H1 (cell line): ENCODE data around the gene CLDN7. TPM values are rescaled to one million over a fixed set of nuclear protein-coding genes. Genes with fewer than 3 reads are reported as not detected.

Source experiments
- CTCF ChIA-PET: fragments of 300-600 bp; sonication (Branson Sonifier 250); formaldehyde crosslinking; loops from one replicate; lab custom pipeline; 2021; ENCODE audit not compliant: partially characterized antibody; lab: Charles Lee
- POLR2A ChIA-PET: fragments of 300-600 bp; sonication (Branson Sonifier 250); formaldehyde crosslinking; loops from one replicate; lab custom pipeline; 2021; ENCODE audit warnings: inconsistent platforms; ENCODE audit not compliant: partially characterized antibody; lab: Charles Lee
- DNase-seq, 2 experiments: peaks; one replicate each; pipeline versions ENCODE4 v3.0.0 to v3.0.0-alpha.2; 2010 to 2022; ENCODE audit warnings: low spot score in 2 of 2, low read depth in 1 of 2, mixed read lengths in 1 of 2
- FAIRE-seq: peaks from 2 replicates; lab custom pipeline; 2011; peaks lifted over from hg19 to GRCh38; lab: Jason Lieb, UNC
- H2AFZ ChIP-seq: 2 replicates; pipeline ENCODE4 v1.8.1; 2012; ENCODE audit warnings: low read length, inconsistent platforms
- H2AK5ac ChIP-seq: 2 replicates; pipeline ENCODE4 v1.6.1; 2013; ENCODE audit warnings: low read depth, low read length
- H2BK120ac ChIP-seq: replicated peaks from 2 replicates; pipeline ENCODE3; 2013; ENCODE audit warnings: low read depth, low read length, inconsistent platforms
- H2BK12ac ChIP-seq: 2 replicates; pipeline ENCODE4 v1.6.1; 2013; ENCODE audit warnings: low read depth, low read length
- H2BK15ac ChIP-seq: 2 replicates; pipeline ENCODE4 v1.6.1; 2013; ENCODE audit warnings: low read length
- H2BK20ac ChIP-seq: 2 replicates; pipeline ENCODE4 v1.6.1; 2013; ENCODE audit warnings: low read length
- H2BK5ac ChIP-seq: 2 replicates; pipeline ENCODE4 v1.6.1; 2013; ENCODE audit warnings: low read depth, low read length
- H3K14ac ChIP-seq: 2 replicates; pipeline ENCODE4 v1.6.1; 2013; ENCODE audit warnings: inconsistent platforms; ENCODE audit not compliant: insufficient read length
- H3K18ac ChIP-seq: 2 replicates; pipeline ENCODE4 v1.6.1; 2013; ENCODE audit warnings: low read length; ENCODE audit errors: extremely low read depth
- H3K23ac ChIP-seq: 2 replicates; pipeline ENCODE4 v1.6.1; 2013; ENCODE audit warnings: inconsistent platforms; ENCODE audit not compliant: insufficient read length
- H3K23me2 ChIP-seq: 2 replicates; pipeline ENCODE4 v1.6.1; 2013; ENCODE audit warnings: low read depth, low read length
- H3K27ac ChIP-seq: 2 replicates; pipeline ENCODE4 v1.6.1; 2011; ENCODE audit warnings: low read depth, low read length, inconsistent platforms
- H3K27me3 ChIP-seq, 4 experiments: replicated peaks in 1 of 4; 1 replicate in 1 of 4; 2 replicates in 3 of 4; pipeline versions ENCODE4 v1.6.1 to v1.8.1; 2011 to 2013; ENCODE audit warnings: low read length in 3 of 4, mild to moderate bottlenecking in 3 of 4, inconsistent platforms in 2 of 4, mixed read lengths in 2 of 4, moderate library complexity in 1 of 4; ENCODE audit not compliant: control insufficient read depth in 3 of 4, insufficient read depth in 3 of 4; ENCODE audit errors: extremely low read depth in 1 of 4
- H3K36me3 ChIP-seq, 4 experiments: 2 replicates each; pipeline versions ENCODE4 v1.6.1 to v1.8.1; 2011 to 2013; ENCODE audit warnings: mild to moderate bottlenecking in 4 of 4, low read length in 3 of 4, moderate library complexity in 2 of 4, control low read depth in 1 of 4, inconsistent platforms in 1 of 4; ENCODE audit not compliant: insufficient read depth in 4 of 4, control insufficient read depth in 2 of 4
- H3K4ac ChIP-seq: replicated peaks from 2 replicates; pipeline ENCODE3; 2013; ENCODE audit warnings: low read length, low read depth, mixed read lengths, inconsistent platforms; ENCODE audit not compliant: insufficient read length
- H3K4me1 ChIP-seq, 4 experiments: replicated peaks in 1 of 4; 1 replicate in 1 of 4; 2 replicates in 3 of 4; pipeline versions ENCODE4 v1.6.1 to v1.8.1; 2011 to 2013; ENCODE audit warnings: low read length in 3 of 4, inconsistent platforms in 2 of 4, mixed read lengths in 1 of 4; ENCODE audit not compliant: insufficient read depth in 4 of 4, control insufficient read depth in 3 of 4
- H3K4me2 ChIP-seq, 2 experiments: 2 replicates each; pipeline versions ENCODE4 v1.6.1 to v1.8.1; 2011 to 2013; ENCODE audit warnings: low read depth in 2 of 2, low read length in 2 of 2, control low read depth in 1 of 2, inconsistent platforms in 1 of 2, mild to moderate bottlenecking in 1 of 2; ENCODE audit not compliant: insufficient read depth in 1 of 2
- H3K4me3 ChIP-seq, 4 experiments: fragments of 200-600, 300-600 bp in 1 of 4; sonication (generic), shearing (Covaris generic), sonication (Bioruptor Twin) in 1 of 4; 2 replicates each; pipeline versions ENCODE4 v1.5.1 to v1.8.1; 2011 to 2016; ENCODE audit warnings: low read length in 4 of 4, low read depth in 3 of 4, control low read depth in 2 of 4, inconsistent platforms in 2 of 4, mild to moderate bottlenecking in 2 of 4, mixed read lengths in 1 of 4, moderate library complexity in 1 of 4; ENCODE audit not compliant: insufficient read depth in 2 of 4; ENCODE audit errors: extremely low read depth in 1 of 4
- H3K56ac ChIP-seq: replicated peaks from 2 replicates; pipeline ENCODE3; 2013; ENCODE audit warnings: low read depth, mild to moderate bottlenecking, mixed read lengths, low read length, inconsistent platforms; ENCODE audit not compliant: insufficient read length
- H3K79me1 ChIP-seq: 2 replicates; pipeline ENCODE4 v1.6.1; 2013; ENCODE audit warnings: low read depth, low read length, control low read depth
- H3K79me2 ChIP-seq, 2 experiments: 2 replicates each; pipeline versions ENCODE4 v1.6.1 to v1.8.1; 2012 to 2013; ENCODE audit warnings: low read length in 2 of 2, mild to moderate bottlenecking in 2 of 2, inconsistent platforms in 1 of 2; ENCODE audit not compliant: insufficient read depth in 2 of 2, control insufficient read depth in 1 of 2
- H3K9ac ChIP-seq, 4 experiments: replicated peaks in 1 of 4; 1 replicate in 1 of 4; 2 replicates in 3 of 4; pipeline versions ENCODE4 v1.6.1 to v1.8.1; 2011 to 2013; ENCODE audit warnings: low read depth in 3 of 4, low read length in 3 of 4, control low read depth in 2 of 4, mild to moderate bottlenecking in 2 of 4, moderate library complexity in 2 of 4, inconsistent platforms in 1 of 4; ENCODE audit errors: extremely low read depth in 1 of 4
- H3K9me3 ChIP-seq, 2 experiments: 2 replicates each; pipeline versions ENCODE4 v1.6.1 to v1.8.1; 2012 to 2013; ENCODE audit warnings: mild to moderate bottlenecking in 2 of 2, moderate library complexity in 2 of 2, control low read depth in 1 of 2, inconsistent platforms in 1 of 2, low read depth in 1 of 2, low read length in 1 of 2, mixed read lengths in 1 of 2; ENCODE audit not compliant: insufficient read depth in 2 of 2
- H4K20me1 ChIP-seq, 2 experiments: replicated peaks in 1 of 2; 2 replicates each; pipeline versions ENCODE3 to v1.8.1; 2011 to 2013; ENCODE audit warnings: inconsistent platforms in 2 of 2, low read length in 2 of 2, mild to moderate bottlenecking in 1 of 2; ENCODE audit not compliant: insufficient read depth in 2 of 2, control insufficient read depth in 1 of 2
- H4K5ac ChIP-seq: 2 replicates; pipeline ENCODE4 v1.6.1; 2013; ENCODE audit warnings: low read length, low read depth, mixed read lengths, inconsistent platforms; ENCODE audit not compliant: insufficient read length
- H4K8ac ChIP-seq: 2 replicates; pipeline ENCODE4 v1.8.0; 2013; ENCODE audit warnings: mild to moderate bottlenecking, moderate library complexity, low read length, inconsistent platforms; ENCODE audit not compliant: insufficient read depth; ENCODE audit errors: extremely low read depth
- H4K91ac ChIP-seq: replicated peaks from 2 replicates; pipeline ENCODE3; 2013; ENCODE audit warnings: low read length, mixed read lengths, inconsistent platforms; ENCODE audit not compliant: insufficient read length
- BACH1 ChIP-seq: IDR thresholded peaks from 2 replicates; pipeline ENCODE4 v1.6.1; 2012; ENCODE audit warnings: low read length, improper control_type of control experiment
- BRCA1 ChIP-seq: IDR thresholded peaks from 2 replicates; pipeline ENCODE4 v1.6.1; 2012; ENCODE audit warnings: low read depth, low read length, improper control_type of control experiment
- KDM1A ChIP-seq: fragments of 200-600, 300-600 bp; sonication (generic); IDR thresholded peaks from 2 replicates; pipeline ENCODE4 v1.7.1; 2016; ENCODE audit warnings: mild to moderate bottlenecking, low read length, borderline replicate concordance
- NANOG ChIP-seq: IDR thresholded peaks from 2 replicates; pipeline ENCODE4 v1.6.1; 2011; ENCODE audit warnings: low read length, low read depth, mild to moderate bottlenecking, inconsistent platforms; ENCODE audit not compliant: insufficient read depth, poor library complexity, severe bottlenecking
- SIN3A ChIP-seq, 2 experiments: IDR thresholded peaks in 1 of 2; conservative IDR thresholded peaks in 1 of 2; 2 replicates each; pipeline ENCODE4 v1.6.1; 2011 to 2012; ENCODE audit warnings: low read length in 2 of 2, improper control_type of control experiment in 1 of 2, low read depth in 1 of 2, mild to moderate bottlenecking in 1 of 2
- TAF1 ChIP-seq: IDR thresholded peaks from 2 replicates; pipeline ENCODE4 v1.6.1; 2011; ENCODE audit warnings: mild to moderate bottlenecking, low read depth, low read length
- ZNF274 ChIP-seq: IDR thresholded peaks from 2 replicates; pipeline ENCODE4 v1.7.0; 2012; ENCODE audit warnings: low read length, borderline replicate concordance; ENCODE audit errors: extremely low read depth
- WGBS, 2 experiments: shearing (Covaris generic) in 1 of 2; methylation state at CpG; one replicate each; pipeline versions ENCODE4 v1.1.6 to v1.1.7; 2013 to 2015; ENCODE audit warnings: low lambda C conversion rate in 2 of 2, mixed read lengths in 2 of 2, inconsistent platforms in 1 of 2, low coverage in 1 of 2, missing lambda C conversion rate in 1 of 2; ENCODE audit not compliant: insufficient replicate concordance in 2 of 2, insufficient coverage in 1 of 2, insufficient read length in 1 of 2; ENCODE audit errors: extremely low coverage in 1 of 2, missing lambda C conversion rate in 1 of 2; 5-methylcytosine and 5-hydroxymethylcytosine counted together
- polyA plus RNA-seq, 7 experiments: library from polyadenylated mRNA; depleted of rRNA in 3 of 7; stranded (reverse) in 5 of 7; unstranded in 2 of 7; fragments of >200 nt in 5 of 7; fragments of 200-250 nt in 2 of 7; gene quantifications; 1 replicate in 5 of 7; 2 replicates in 1 of 7; 4 replicates in 1 of 7; pipeline versions ENCODE4 v1.2.1 to v1.2.3, GENCODE V29; 2011 to 2013; ENCODE audit warnings: missing spikeins in 2 of 7, mixed read lengths in 2 of 7
- total RNA-seq: library from RNA; stranded (reverse); fragmentation: NEBNext Ultra II Directional; extraction: Animal tissue kit (Norgen Biotek cat#: 25700); gene quantifications from 2 replicates; pipeline ENCODE4 v1.2.1, GENCODE V29; 2021
- TF ChIP-seq, protein P1 (sequence below): IDR thresholded peaks from 2 replicates; pipeline ENCODE4 v1.6.1; 2012; ENCODE audit warnings: low read length, inconsistent platforms

The CLDN7 gene
- total and polyA plus RNA-seq, 2 of the 8 experiments (the other 6 are each of a cell fraction or from before 2014, with no cell fraction given) = 118 to 119 TPM

DNA sequence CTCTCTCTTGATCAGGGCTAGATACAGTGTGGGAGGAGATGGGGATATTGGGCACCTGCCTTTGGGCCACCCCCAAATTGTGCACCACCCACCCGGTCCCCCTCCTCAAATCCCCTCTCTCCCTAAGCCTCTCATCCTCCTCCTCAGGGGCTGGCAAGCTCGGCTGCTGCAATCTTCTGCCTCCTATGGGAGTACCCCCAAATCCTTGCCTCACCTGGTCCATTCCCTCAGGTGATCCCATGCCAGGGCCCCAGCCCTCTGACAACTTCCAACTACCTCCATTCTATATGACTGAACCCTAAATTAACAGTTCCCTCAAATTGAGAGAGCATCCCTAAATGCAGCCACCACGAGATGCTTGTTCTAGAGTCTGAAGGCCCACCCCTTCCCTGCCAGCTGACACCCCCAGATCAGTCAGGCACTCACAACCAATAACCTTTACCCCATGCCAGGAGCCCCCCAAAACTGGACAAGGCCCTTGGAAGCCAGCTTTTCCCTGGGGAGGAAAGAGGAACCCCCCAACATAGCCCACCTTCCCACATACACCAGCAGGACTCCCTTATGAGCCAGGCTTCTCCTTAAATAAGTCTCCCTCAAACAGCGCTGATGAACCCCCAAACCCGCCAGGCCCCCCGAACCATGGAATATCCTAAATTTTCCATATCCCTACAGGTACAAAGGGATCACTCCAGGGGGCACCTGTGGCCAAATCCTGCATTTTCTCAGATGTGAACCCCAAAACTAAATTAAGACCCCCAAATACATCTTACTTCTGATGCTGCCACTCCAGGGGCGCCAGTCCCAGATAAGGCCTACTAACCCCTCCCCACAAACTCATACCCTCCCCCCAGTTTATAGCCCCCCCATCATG lies 45.8 kb downstream of the CLDN7 start:
- H3K4me1 ChIP-seq = peaks cover 6 to 46% (median 24%) of the 10 kb centered on the region in 4 experiments
- peaks cover 0 to 28% of the 10 kb centered on the region in 2 experiments; a peak in 2 of 4 replicates for H3K79me2 ChIP-seq
- 30% methylated on average over 7 of the region's 7 CpGs; no CpG with 5 or more reads in 1 of the 2 experiments for WGBS, 2 experiments

More for the DNA sequence above, 45.8 kb downstream of the CLDN7 start:
- Histone ChIP-seq H3K4me3 (peak overlapping the region; percentile 40 to 75 (median 51)), H2BK12ac (0 out of 2 replicates have a peak overlapping the region, but pooled peaks have one; percentile 43), H3K56ac (no peak overlapping the region), H3K4me2 (peak overlapping the region; percentile 69 to 79), H2BK5ac (peak overlapping the region; percentile 82; the same call in 1 of the 2 replicates), H3K23me2 (peaks cover 28% of the 10 kb centered on the region; the same call in 1 of the 2 replicates), H3K79me1 (peaks cover 3% of the 10 kb centered on the region; the same call in 1 of the 2 replicates), H4K8ac (no peak overlapping the region), H4K5ac (no peak overlapping the region), H2AFZ (no peak overlapping the region), H3K14ac (no peak overlapping the region), H3K36me3 (0 out of 8 replicates have a peak, but pooled peaks cover 0 to 4% (median 0%) of the 10 kb centered on the region in 4 experiments), H4K20me1 (peaks cover 4 to 5% of the 10 kb centered on the region in 2 experiments), H3K9ac (peak overlapping the region in 1 of 4 experiments; percentile 39; a peak in 3 of 7 replicates), H2BK20ac (no peak overlapping the region), H3K18ac (no peak overlapping the region), H2BK15ac (0 out of 2 replicates have a peak overlapping the region, but pooled peaks have one; percentile 81), H4K91ac (no peak overlapping the region), H3K9me3 (no peaks in the 10 kb centered on the region), H3K23ac (no peak overlapping the region), H2BK120ac (no peak overlapping the region), H3K27ac (no peak overlapping the region), H2AK5ac (no peak overlapping the region), H3K4ac (no peak overlapping the region), H3K27me3 (no peaks in the 10 kb centered on the region)
- ChIA-PET POLR2A (interaction anchor here (0.7 to 3.7 kb wide), 4 partner anchors 11 to 45 kb away, joined by 3 to 22 read pairs (median 5); partner anchors contain the start of genes CLDN7 and DVL2), CTCF (interaction anchor here (1.0 kb wide), 1 partner anchor 172 kb away, joined by 3 read pairs; no protein-coding TSS in a partner anchor)
- TF ChIP-seq SIN3A (conservative IDR thresholded peaks at IDR 0.05 in 1 of 2, IDR thresholded peaks at IDR 0.05 in 1 of 2; ENCODE audit: low read depth in 1 of 2, low read length in 2 of 2) = no peak
- TF ChIP-seq, protein P1, sequence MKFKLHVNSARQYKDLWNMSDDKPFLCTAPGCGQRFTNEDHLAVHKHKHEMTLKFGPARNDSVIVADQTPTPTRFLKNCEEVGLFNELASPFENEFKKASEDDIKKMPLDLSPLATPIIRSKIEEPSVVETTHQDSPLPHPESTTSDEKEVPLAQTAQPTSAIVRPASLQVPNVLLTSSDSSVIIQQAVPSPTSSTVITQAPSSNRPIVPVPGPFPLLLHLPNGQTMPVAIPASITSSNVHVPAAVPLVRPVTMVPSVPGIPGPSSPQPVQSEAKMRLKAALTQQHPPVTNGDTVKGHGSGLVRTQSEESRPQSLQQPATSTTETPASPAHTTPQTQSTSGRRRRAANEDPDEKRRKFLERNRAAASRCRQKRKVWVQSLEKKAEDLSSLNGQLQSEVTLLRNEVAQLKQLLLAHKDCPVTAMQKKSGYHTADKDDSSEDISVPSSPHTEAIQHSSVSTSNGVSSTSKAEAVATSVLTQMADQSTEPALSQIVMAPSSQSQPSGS = no peak
- TF ChIP-seq BACH1 = no peak
- TF ChIP-seq TAF1 = no peak
- TF ChIP-seq NANOG = no peak
- no peak for TF ChIP-seq BRCA1
- no peak for TF ChIP-seq ZNF274
- no peak for TF ChIP-seq KDM1A
- FAIRE-seq (no peak), DNase-seq (no peak)
